Stimulated activated CD4-positive, alpha-beta T cell treated with anti-CD3 and anti-CD28 coated beads, Interleukin-1b, Interleukin-23, amount 100 ng/mL, for 48 hours (primary cell): Measurements from ENCODE around the gene SARNP.
A peak's percentile ranks its signal among the peaks of the same experiment; 100 is the strongest.
"Not testable (repeated sequence)": the region's sequence is repeated elsewhere in the genome, so short reads cannot be mapped to it uniquely, and the experiment has no call there.

ENCODE experiments used
- DNase-seq: peaks from one replicate; pipeline ENCODE4 v3.0.0-alpha.2; 2020

SARNP gene

GRCh38 chr12:55838361-55838760, 20.8 kb upstream of the SARNP start:
- no peak for DNase-seq

DNA sequence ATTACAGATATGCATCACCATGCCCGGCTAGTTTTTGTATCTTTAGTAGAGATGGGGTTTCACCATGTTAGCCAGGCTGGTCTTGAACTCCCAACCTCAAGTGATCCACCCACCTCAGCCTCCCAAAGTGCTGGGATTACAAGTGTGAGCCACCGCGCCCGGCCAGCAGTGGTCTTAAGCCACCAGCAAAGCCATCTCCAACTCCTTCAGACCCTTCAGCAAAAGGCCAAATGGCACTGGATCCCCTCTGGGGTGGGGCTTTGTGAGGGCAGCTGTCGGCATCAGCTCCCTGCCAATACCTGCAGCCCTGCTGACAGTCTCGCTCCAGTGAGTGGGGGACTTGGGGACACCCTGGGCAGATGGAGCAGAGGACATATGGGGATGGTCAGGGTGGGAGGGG, 16.9 kb upstream of the SARNP start:
- DNase-seq: not testable (repeated sequence)

DNA sequence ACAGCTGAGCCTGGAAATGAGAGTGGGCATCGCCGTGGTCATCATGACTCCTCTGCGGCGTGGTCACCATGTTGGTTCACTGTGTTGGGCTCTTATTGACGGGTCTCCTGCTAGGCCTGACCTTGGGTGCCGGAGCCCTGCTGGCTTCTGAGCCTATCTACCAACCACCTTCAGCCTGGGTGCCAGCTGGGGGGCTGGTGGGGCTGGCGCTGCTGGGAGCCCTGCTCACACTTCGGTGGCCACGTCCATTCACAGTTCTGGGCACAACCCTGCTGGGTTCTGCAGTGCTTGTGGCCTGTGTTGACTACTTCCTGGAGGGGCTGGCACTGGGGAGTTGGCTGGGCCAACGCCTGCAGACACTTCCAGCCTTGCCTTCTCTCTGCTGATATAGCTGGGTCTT, 15.5 kb upstream of the SARNP start:
- DNase-seq: no peak

- DNase-seq: no peak
These were observed 13.9 kb upstream of the SARNP start for GRCh38 chr12:55831447-55831815.

GRCh38 chr12:55830601-55831446, 13.3 kb upstream of the SARNP start:
- DNase-seq: peak; percentile 50

- peak; percentile 32 for DNase-seq
These were observed 12.6 kb upstream of the SARNP start for GRCh38 chr12:55829967-55830600.

- DNase-seq: no peak
These were observed 10.8 kb upstream of the SARNP start for GRCh38 chr12:55828357-55828756.

- no peak for DNase-seq
These were observed 10.3 kb upstream of the SARNP start for GRCh38 chr12:55827806-55828205.

- DNase-seq: no peak
These were observed 7.2 kb upstream of the SARNP start for GRCh38 chr12:55824726-55825125.

- no peak for DNase-seq
These were observed 5.9 kb upstream of the SARNP start for GRCh38 chr12:55823419-55823818.

DNA sequence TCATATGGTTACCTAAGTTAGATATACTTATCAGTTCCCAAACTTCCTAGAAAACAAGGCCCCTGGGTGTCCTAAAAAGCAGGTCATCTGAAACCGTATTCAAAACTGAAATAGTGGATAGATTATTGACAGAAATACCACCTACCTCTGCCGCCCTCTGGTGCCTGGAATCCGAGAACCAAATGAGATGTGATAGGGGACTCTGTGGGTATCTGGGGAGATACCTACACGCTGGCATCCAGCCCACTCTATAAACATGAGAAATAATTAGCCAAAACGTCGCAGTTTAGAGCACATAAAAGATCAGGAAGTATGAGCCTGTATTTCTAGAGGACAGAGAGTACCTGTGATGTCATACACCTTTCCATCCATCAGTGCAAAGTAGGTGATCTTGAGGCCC, 4.7 kb upstream of the SARNP start:
- DNase-seq: no peak

DNA sequence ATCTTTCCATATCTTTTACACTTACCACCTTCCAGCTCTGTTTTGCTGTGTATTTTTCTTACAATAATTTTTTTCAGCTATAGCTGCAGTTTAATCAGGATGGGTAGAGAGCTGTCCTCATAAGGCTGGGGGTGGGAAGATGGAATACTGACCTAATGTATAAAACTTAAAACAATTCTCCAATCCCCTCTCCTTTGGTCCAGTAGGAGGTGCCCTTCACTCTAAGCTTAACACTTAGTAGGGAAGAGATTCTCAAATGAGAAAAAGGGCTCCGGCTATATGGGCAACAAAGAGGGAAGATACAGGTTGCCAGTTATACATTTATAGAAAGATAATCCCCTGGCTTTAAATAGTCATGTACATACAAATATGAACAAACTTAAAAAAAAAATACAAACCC, 3.2 kb upstream of the SARNP start:
- no peak for DNase-seq

DNA sequence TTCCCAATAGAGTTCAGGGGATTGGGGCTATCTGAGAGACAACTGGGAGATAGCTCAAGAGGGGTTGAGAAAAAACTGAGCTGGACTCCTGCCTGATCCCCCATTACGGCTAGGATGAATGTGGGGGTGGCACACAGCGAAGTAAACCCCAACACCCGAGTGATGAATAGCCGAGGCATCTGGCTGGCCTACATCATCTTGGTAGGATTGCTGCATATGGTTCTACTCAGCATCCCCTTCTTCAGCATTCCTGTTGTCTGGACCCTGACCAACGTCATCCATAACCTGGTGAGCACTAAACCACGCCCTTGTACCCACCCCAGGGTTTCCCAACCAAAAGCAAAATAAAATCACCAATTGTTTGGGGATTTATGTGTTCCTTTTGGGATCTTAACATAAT, 1.4 kb upstream of the SARNP start:
- no peak for DNase-seq

DNA sequence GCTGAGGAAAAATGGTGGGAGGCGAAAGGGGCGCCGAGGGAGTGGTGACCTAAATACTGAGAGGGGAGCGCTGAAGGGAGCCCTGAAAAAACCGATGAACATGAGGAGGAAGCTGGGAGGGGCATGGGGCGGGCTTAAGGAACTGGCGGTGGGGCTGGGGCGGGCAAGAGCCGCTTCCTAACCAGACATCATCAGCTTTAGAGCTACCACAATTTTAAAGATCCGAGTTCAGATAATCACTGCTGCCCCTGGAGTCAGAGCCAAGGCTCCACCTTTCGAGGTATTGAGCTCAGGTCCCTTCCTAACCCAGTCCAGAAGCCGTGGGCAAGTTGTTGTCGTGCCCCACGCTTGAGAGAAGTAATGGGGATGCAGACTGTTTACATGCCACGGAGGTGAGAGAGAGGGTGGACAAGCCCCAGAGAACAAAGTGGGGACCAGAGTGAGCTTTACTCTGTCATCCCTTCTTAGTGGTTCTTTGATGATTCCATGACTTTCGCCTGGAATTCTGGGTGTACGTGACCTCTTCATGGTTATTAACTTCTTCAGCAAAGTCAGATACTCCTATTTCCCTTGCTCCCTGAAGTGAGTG, 710 bp upstream of the SARNP start:
- no peak for DNase-seq

DNA sequence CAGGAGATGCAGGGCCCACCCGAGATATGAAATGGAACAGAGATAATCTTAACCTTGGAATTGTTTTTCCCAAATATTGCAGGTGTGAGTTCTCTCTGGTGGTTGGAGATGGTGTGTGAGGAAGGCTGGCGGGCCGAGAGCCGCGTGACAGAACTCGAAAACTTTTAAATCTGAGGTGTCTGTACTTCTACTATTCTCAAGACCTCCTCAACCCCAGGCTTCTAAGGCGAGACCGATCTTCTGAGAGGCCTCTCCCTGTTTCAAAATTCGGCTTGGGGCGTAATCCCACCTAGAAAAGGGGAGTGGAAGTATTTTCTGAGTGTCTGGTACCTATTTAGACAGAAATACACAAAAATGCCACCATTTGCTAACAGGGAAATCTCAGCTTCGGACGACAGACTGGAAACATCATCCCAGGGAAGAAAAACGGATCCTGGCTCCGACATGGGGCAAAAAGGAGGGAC, 611 bp downstream of the SARNP start:
- no peak for DNase-seq

GRCh38 chr12:55815473-55815872, 2.1 kb downstream of the SARNP start:
- DNase-seq: no peak

DNA sequence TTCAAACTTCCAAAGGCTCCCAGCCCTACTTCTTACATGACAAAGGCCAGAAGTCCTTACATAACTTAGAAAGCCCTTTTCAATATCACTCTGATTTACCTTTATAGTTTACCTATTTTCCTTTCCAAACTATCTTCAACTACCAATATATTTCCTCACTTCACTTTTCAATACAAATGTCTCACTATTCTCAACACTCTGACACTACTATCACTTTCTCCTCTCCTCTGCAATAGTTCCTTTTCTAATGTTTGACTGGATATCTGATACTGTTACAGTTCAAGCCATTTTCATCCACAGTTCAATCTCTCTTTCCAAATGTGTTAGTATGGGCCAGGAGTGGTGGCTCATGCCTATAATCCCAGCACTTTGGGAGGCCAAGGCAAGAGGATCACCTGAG, 3.3 kb downstream of the SARNP start:
- no peak for DNase-seq

DNA sequence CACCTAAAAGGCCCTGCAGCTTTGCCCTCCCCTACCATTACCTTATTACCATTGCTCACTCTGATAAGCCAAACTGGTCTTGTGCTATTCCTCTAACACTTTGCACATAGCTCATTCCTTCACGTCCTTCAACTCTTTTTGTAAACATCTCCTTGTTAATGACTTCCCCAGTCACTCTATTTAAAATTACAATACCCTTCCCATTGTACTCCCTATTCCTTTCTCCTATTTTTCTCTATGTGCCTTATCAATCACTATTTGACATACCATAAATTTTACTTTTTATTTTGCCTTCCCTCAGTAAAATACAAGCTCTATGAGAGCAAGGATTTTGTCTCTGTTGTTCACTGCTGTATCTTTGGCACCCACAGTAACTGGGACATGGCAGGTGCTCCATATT, 5.4 kb downstream of the SARNP start:
- DNase-seq: no peak

GRCh38 chr12:55809274-55809673, 8.2 kb downstream of the SARNP start:
- DNase-seq: no peak

GRCh38 chr12:55806982-55807381, 10.5 kb downstream of the SARNP start:
- DNase-seq: no peak

GRCh38 chr12:55797550-55797949, 20.0 kb downstream of the SARNP start:
- DNase-seq: no peak

- DNase-seq: no peak
These were observed 20.5 kb downstream of the SARNP start for GRCh38 chr12:55797068-55797467.

GRCh38 chr12:55795950-55796349, 21.6 kb downstream of the SARNP start:
- DNase-seq: no peak

GRCh38 chr12:55789893-55790292, 27.6 kb downstream of the SARNP start:
- no peak for DNase-seq
